Measurements from ENCODE around the gene NRDE2.
"Not testable (repeated sequence)": the region's sequence is repeated elsewhere in the genome, so short reads cannot be mapped to it uniquely, and the experiment has no call there.

Gene NRDE2

GRCh38 chr14:90344331-90345238 is 12.8 kb upstream of the NRDE2 start:
- DNase-seq = no peak

- no peak for DNase-seq
Measured at GRCh38 chr14:90342327-90342726, 10.6 kb upstream of the NRDE2 start.

GRCh38 chr14:90341784-90342183 is 10.0 kb upstream of the NRDE2 start:
- no peak for DNase-seq

GRCh38 chr14:90341232-90341631 is 9.5 kb upstream of the NRDE2 start:
- DNase-seq = not testable (repeated sequence)

GRCh38 chr14:90336985-90337384 is 5.2 kb upstream of the NRDE2 start:
- DNase-seq = no peak

- no peak for DNase-seq
Measured at GRCh38 chr14:90336401-90336800, 4.7 kb upstream of the NRDE2 start.

- DNase-seq = no peak
Measured at GRCh38 chr14:90332271-90332584, 487 bp upstream of the NRDE2 start.

GRCh38 chr14:90330203-90331196 is 1.2 kb downstream of the NRDE2 start:
- no peak for DNase-seq

- DNase-seq = no peak
Measured at GRCh38 chr14:90321891-90322290, 9.8 kb downstream of the NRDE2 start.

GRCh38 chr14:90319634-90320541 is 11.9 kb downstream of the NRDE2 start:
- no peak for DNase-seq

GRCh38 chr14:90319173-90319572 is 12.6 kb downstream of the NRDE2 start:
- no peak for DNase-seq

GRCh38 chr14:90318016-90318415 is 13.7 kb downstream of the NRDE2 start:
- DNase-seq = no peak

GRCh38 chr14:90317286-90317685 is 14.5 kb downstream of the NRDE2 start:
- DNase-seq = no peak

- DNase-seq = no peak
Measured at GRCh38 chr14:90308561-90308960, 23.2 kb downstream of the NRDE2 start.

- no peak for DNase-seq
Measured at GRCh38 chr14:90305176-90305601, 26.6 kb downstream of the NRDE2 start.

GRCh38 chr14:90304502-90304901 is 27.2 kb downstream of the NRDE2 start:
- no peak for DNase-seq

GRCh38 chr14:90303473-90303872 is 28.3 kb downstream of the NRDE2 start:
- no peak for DNase-seq

- DNase-seq = no peak
Measured at GRCh38 chr14:90302529-90303303, 29.0 kb downstream of the NRDE2 start.

GRCh38 chr14:90301668-90302090 is 30.1 kb downstream of the NRDE2 start:
- DNase-seq = no peak

GRCh38 chr14:90301122-90301521 is 30.6 kb downstream of the NRDE2 start:
- DNase-seq = no peak

GRCh38 chr14:90300611-90301047 is 31.1 kb downstream of the NRDE2 start:
- DNase-seq = no peak

- DNase-seq = no peak
Measured at GRCh38 chr14:90299408-90299807, 32.3 kb downstream of the NRDE2 start.
